HG03469 (cell line): ENCODE measurements around the gene MYO18A.
"Not testable (repeated sequence)": the region's sequence is repeated elsewhere in the genome, so short reads cannot be mapped to it uniquely, and the experiment has no call there.

Source experiments
- ATAC-seq: cut with Tn5 transposase; IDR thresholded peaks from one replicate; pipeline ENCODE4 v1.9.1; 2021; ENCODE audit warnings: mild to moderate bottlenecking, moderate library complexity, moderate number of reproducible peaks; ENCODE audit not compliant: unreplicated experiment

MYO18A gene

DNA sequence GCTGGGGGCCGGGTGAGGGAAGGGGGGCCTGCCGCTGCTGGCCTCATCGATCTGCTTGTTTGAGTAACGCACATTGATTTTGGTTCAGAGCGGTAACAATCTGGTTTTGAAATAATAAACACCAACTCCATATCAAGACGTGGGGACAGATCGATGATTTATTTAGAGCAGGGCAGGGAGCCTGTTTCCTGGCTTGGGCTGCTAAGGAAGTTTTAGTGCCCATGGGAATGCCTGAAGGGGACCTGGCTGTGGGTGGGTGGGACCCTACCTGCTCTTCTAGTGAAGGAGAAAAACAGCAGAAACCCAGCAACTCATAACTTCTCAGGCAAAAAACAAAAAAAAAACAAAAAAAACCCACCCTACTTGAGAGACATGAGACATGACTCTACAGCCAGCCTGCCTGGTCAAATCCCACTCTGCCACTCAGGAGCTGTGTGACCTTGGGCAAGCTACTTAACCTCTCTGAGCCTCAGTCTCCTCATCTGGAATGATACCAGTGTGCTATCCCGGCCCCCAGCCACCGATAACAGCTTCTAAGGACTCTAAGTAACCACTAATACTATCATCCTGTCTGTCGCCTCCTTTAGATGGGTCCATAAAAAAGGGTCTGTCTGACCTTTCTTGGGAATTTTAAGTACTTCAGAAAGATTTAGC lies 71.2 kb downstream of the MYO18A start:
- no peak for ATAC-seq

GRCh38 chr17:29107933-29108822 lies 72.0 kb downstream of the MYO18A start:
- ATAC-seq = no peak

DNA sequence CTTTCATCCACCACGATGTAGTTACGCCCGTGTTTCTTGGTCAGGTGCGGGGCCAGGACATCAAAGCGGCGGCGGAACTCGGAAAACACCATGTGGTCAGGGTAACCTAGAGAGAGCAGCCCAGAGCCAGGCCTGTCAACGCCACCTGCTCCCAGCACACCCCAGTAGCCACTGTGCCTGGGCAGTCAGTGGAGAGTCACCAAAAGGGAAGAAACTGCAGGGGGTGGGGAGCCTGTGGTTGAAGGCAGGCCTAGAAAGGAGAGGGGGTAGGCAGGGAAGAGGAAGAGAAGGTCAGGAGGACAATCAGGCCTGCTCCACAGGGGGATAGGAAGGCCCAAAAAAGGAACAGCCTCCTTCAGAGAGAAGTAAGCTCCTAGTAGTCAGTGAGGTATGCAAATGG lies 73.1 kb downstream of the MYO18A start:
- no peak for ATAC-seq

DNA sequence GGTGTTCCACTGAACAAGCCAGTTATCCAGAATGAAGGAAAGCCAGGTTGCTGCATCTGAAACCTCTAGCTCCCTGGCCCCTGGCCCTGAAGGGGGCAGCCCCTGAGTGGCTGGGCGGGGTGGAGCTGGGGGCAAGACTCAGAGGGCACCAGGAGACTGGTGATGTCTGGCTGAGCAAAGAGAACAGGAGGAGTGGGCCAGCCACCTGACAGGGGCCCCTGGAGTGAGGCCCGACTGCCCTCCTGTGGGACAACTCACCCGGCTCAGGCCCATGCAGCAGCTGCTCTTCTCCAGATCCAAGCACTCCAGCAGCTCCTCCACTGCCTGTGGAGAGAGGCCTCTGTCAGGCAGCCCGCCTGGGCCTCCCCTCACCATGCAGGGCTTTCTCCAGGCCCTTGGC lies 76.9 kb downstream of the MYO18A start:
- ATAC-seq = no peak

GRCh38 chr17:29102741-29103181 lies 77.4 kb downstream of the MYO18A start:
- no peak for ATAC-seq

DNA sequence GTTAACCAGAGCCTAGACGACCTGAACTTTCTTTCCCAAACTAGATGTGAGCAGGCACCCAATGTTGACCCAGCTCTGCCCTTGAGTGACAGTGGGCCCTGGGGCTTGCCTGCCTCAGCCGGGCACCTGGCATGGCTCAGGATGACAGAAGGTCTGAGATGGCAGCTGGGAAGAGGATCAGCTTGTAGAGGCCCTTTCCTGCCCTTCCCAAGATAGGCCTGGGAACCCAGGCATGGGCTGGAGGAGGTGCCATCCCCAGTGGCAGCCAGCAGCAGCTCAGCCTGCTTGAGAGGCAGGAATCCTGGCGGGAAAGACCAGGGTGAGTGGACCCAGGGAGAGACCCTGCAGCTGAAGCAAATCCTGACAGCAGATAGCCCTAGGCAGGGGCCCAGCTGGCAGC lies 78.2 kb downstream of the MYO18A start:
- no peak for ATAC-seq

DNA sequence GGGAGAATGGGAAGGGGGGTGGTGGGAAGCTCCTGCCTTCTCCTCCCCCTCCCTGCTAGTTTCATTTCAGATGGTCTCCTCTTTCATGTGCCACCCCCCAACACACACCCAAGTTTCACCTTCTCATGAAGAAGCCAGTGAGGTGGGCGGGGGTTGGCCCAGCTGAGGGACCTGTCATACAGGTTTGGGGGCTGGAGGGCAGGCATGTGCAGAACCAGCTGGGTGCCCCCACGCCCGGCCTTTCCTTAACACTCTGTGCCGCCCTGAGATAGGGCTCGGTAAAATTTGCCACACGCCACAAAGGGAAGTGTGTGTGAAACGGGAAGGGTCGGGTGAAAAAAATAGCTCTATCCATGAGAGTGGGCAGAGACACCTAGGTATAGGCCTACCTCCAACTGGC lies 79.9 kb downstream of the MYO18A start:
- no peak for ATAC-seq

- ATAC-seq = no peak
Measured at GRCh38 chr17:29099527-29099926, 80.7 kb downstream of the MYO18A start.

- no peak for ATAC-seq
Measured at GRCh38 chr17:29096094-29096493, 84.1 kb downstream of the MYO18A start.

GRCh38 chr17:29095439-29095838 lies 84.8 kb downstream of the MYO18A start:
- no peak for ATAC-seq

GRCh38 chr17:29094101-29094708 lies 86.0 kb downstream of the MYO18A start:
- ATAC-seq = no peak

GRCh38 chr17:29093090-29093871 lies 86.9 kb downstream of the MYO18A start:
- ATAC-seq = no peak

DNA sequence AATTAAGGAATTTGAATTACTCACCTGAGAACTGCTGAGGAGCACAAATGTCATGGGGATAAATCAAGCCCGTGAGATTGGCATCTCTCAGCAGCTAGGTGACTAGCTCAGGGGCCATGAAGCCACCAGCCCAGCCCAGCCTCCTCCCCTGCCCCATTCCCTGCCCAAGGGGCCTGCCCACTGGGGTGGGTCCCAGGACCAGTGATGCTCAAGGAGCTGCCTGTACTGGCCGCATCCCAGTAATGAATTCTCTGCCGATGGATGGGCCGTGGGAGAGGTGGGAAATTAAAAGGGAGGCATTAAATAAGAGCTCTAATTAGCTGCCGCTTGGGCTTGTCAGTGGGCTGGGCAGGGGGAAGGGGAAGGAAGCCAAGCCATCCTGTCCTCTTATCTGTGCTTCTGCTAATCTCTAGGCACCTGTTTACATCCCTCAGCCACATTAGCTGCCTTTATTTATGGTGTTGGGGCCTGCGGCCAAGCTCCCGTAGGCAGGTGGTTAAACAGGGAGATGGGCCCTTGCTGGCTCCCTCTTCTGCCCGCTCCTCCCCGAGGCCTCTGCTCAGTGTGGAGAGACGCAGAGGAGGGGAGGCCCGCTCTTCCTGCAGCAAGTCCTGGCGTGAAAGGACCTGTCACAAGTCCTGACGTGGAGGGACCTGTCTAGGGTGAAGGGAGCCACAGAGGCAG lies 88.5 kb downstream of the MYO18A start:
- ATAC-seq = no peak

- no peak for ATAC-seq
Measured at GRCh38 chr17:29090750-29091605, 89.2 kb downstream of the MYO18A start.

- no peak for ATAC-seq
Measured at GRCh38 chr17:29090108-29090507, 90.1 kb downstream of the MYO18A start.

DNA sequence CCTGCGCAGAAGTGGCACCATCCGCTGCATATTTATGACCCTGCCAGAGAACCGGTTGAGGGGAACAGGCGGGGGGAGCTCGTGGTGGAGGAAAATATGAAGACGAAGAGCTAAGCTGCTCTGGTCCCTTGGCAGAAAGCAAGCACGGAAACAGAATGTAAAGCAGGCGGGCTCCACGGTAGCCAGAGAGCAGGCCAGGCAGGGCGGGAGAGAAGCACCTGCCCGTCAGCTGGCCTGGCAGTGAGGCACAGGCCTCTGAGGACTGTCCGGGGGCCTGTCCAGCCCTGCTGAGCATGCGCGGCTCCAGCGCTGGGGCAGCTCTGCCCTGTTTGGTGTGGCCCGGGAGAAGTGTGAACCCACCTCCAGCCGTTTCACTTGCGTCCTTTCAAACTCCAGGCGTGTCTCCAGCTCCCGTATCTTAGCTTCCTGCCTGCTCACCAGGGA lies 90.6 kb downstream of the MYO18A start:
- ATAC-seq = no peak

DNA sequence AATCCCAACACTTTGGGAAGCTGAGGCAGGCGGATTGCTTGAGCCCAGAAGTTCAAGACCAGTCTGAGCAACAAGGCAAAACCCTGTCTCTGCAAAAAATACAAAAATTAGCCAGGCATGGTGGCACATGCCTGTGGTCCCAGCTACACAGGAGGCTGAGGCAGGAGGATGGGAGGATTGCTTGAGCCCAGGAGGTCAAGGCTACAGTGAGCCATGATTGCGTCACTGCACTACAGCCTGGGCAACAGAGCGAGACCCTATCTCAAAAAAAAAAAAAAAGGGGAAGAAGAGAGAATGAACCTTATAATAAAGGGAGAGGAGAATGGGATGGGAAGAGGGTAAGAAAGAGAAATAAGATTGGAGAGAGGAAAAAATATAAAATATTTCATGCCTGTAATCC lies 91.4 kb downstream of the MYO18A start:
- ATAC-seq = not testable (repeated sequence)

DNA sequence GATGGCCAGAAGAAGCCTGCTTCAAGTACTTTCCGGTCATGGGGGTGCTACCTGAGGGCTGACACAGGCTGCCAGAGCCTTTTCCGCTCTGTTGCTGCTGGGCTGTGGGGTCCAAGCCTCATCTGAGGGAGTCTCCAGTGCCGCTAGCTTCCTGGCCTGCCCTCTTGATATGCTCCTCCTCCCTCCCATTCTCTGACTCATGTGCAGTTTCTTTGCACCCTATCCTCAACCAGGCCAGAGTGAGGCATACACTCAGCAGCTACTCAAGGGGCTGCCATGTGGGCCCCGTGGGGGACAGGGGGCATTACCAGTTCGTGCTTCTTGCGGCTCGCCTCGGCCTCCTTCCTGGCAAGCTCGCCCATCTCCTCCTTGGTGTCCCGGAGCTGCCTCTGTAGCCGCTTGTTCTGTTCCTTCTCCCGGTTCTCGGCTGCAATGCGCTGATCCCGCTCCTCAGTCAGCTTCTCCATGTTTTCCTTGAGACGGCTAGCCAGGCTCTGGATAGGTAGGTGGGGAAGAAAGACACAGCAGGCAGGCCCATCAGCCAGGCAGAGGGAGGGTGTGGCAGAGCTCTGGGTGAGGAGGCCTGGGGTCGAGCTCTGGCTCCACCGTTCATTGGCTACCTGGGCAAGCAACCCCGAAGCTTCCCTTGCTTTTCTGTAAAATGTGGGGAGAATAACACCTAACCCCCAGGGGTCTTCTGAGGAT lies 93.4 kb downstream of the MYO18A start:
- ATAC-seq = no peak

DNA sequence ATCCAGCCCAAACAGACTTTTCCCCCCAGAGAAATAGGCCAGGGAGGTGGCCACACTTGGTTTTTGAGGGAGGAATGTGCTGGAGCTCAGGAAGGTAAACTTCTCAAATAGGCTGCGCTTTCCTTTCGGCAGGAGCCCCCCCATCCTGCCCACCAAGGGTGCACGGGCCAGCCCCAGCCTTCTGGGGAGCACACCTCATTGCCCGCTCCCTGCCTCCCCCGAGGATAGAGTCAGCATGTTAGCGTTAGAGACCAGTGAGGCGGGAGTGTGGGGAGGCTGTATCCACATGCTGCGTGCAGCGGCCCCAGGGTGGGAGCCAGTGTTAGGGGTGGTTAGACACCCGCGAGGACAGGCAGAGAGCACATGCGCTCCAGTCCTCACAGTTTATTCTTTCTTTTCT lies 95.0 kb downstream of the MYO18A start:
- ATAC-seq = no peak
